Gastrocnemius medialis (tissue), 4 donors: ENCODE results near the gene RAB11B. TPM values are rescaled to one million over a fixed set of nuclear protein-coding genes. Genes with fewer than 3 reads are reported as not detected.

Source experiments
- ATAC-seq, 2 donors: fragments of 150-250 bp; one replicate each; pipeline ENCODE4 v1.9.1; 2016
- DNase-seq, 2 donors: peaks; one replicate each; pipeline ENCODE4 v3.0.0-alpha.2; 2019
- H3K27ac ChIP-seq, 4 donors: fragments of 200-600 bp; sonication (generic); 1 replicate in 1 of 4; 2 replicates in 3 of 4; pipeline ENCODE4 v1.5.1; 2016 to 2018; ENCODE audit warnings: mild to moderate bottlenecking in 2 of 4, moderate library complexity in 1 of 4
- H3K27me3 ChIP-seq, 3 donors: fragments of 200-600 bp; sonication (generic) in 2 of 3; 1 replicate in 1 of 3; 2 replicates in 2 of 3; pipeline versions ENCODE4 v1.5.1 to v1.6.0; 2016 to 2019; ENCODE audit warnings: mild to moderate bottlenecking in 1 of 3, moderate library complexity in 1 of 3
- H3K36me3 ChIP-seq, 2 donors: fragments of 200-600 bp; sonication (generic) in 1 of 2; one replicate each; pipeline ENCODE4 v1.5.1; 2017 to 2018
- H3K4me1 ChIP-seq, 2 donors: fragments of 200-600 bp; sonication (generic) in 1 of 2; one replicate each; pipeline ENCODE4 v1.5.1; 2016 to 2017; ENCODE audit warnings: mild to moderate bottlenecking in 2 of 2
- H3K4me3 ChIP-seq, 4 donors: fragments of 200-600 bp; sonication (generic) in 3 of 4; 1 replicate in 1 of 4; 2 replicates in 3 of 4; pipeline ENCODE4 v1.5.1; 2016 to 2019; ENCODE audit warnings: mild to moderate bottlenecking in 2 of 4
- H3K9me3 ChIP-seq, 3 donors: fragments of 200-600 bp; sonication (generic) in 2 of 3; 1 replicate in 1 of 3; 2 replicates in 2 of 3; pipeline ENCODE4 v1.5.1; 2016 to 2019
- POLR2A ChIP-seq, 2 donors: fragments of 450-650 bp; IDR thresholded peaks; one replicate each; pipeline ENCODE4 v1.6.1; 2017; ENCODE audit warnings: antibody characterized with exemption in 2 of 2, mild to moderate bottlenecking in 2 of 2, moderate library complexity in 2 of 2
- in situ Hi-C, 4 donors: fragments of 200-750 bp; cut with MboI; loops; one replicate each; pipeline versions ENCODE4 v1.15.0 to v1.8.0; 2017; ENCODE audit warnings: low sequenced_read_pairs in 4 of 4
- intact Hi-C: fragments of 100-400 bp; cut with DNase I; formaldehyde crosslinking; loops from one replicate; pipeline ENCODE4 v1.15.1; 2023; ENCODE audit warnings: low total_unique reads
- total RNA-seq, 4 donors: library from RNA; depleted of rRNA; stranded (reverse); fragments of >200 nt; gene quantifications; one replicate each; pipeline versions ENCODE4 v1.1.0 to v1.2.3, GENCODE V29; 2016
- TF ChIP-seq, protein P1 (sequence below), 5 experiments: fragments of 450-650 bp in 3 of 5; fragments of 200-600 bp in 2 of 5; sonication (generic) in 2 of 5; IDR thresholded peaks in 4 of 5; conservative IDR thresholded peaks in 1 of 5; 1 replicate in 4 of 5; 2 replicates in 1 of 5; pipeline ENCODE4 v1.5.1; 2016 to 2019; ENCODE audit warnings: antibody characterized with exemption in 5 of 5, mild to moderate bottlenecking in 3 of 5, moderate library complexity in 3 of 5

RAB11B gene
- total RNA-seq, 4 donors from 2014 or later = 13.4 to 42.9 (median 31.0) TPM

DNA sequence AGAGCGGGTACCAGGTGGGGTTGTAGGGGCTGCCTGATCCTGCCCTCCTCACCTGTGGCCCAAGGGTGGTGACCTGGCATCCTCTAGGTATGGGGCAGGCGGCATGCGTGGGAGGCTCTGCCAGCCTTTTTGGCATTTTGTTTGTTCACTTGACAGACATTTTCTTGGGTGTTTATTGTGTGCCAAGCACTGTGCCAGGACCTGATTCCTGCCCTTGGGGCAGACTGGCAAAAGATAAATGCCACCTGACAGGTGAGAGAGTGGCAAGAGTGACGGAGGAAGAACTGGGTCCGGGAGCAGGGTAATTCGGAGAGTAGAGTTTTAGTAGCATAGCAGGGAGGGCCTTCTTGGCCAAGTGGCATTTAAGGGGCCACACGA is 6.0 kb downstream of the RAB11B start:
- Histone ChIP-seq H3K36me3 (peaks cover 0 to 12% of the 10 kb centered on the region in 2 donors), H3K4me3 (no peak overlapping the region), H3K4me1 (peaks cover 59 to 61% of the 10 kb centered on the region in 2 donors), H3K9me3 (no peaks in the 10 kb centered on the region), H3K27ac (peak overlapping the region in 2 of 4 donors; percentile 96 to 100), H3K27me3 (no peaks in the 10 kb centered on the region)
- TF ChIP-seq, protein P1, sequence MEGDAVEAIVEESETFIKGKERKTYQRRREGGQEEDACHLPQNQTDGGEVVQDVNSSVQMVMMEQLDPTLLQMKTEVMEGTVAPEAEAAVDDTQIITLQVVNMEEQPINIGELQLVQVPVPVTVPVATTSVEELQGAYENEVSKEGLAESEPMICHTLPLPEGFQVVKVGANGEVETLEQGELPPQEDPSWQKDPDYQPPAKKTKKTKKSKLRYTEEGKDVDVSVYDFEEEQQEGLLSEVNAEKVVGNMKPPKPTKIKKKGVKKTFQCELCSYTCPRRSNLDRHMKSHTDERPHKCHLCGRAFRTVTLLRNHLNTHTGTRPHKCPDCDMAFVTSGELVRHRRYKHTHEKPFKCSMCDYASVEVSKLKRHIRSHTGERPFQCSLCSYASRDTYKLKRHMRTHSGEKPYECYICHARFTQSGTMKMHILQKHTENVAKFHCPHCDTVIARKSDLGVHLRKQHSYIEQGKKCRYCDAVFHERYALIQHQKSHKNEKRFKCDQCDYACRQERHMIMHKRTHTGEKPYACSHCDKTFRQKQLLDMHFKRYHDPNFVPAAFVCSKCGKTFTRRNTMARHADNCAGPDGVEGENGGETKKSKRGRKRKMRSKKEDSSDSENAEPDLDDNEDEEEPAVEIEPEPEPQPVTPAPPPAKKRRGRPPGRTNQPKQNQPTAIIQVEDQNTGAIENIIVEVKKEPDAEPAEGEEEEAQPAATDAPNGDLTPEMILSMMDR (IDR thresholded peaks at IDR 0.05 in 4 of 5, conservative IDR thresholded peaks at IDR 0.05 in 1 of 5) = no peak
- TF ChIP-seq POLR2A (IDR thresholded peaks at IDR 0.05) = no peak
- DNase-seq (no peak), ATAC-seq (no peak)
- intact Hi-C loops = loop anchor here (1.0 kb wide), 1 partner anchor 42 kb away; no protein-coding TSS in a partner anchor
- in situ Hi-C loops = loop anchor here in 2 of 4 donors (5.0 kb wide), 2 partner anchors 39 to 44 kb away; no protein-coding TSS in a partner anchor

GRCh38 chr19:8396563-8397203 is 6.5 kb downstream of the RAB11B start:
- Histone ChIP-seq H3K36me3 (peaks cover 0 to 12% of the 10 kb centered on the region in 2 donors), H3K27me3 (no peaks in the 10 kb centered on the region), H3K9me3 (no peaks in the 10 kb centered on the region), H3K4me1 (peaks cover 54 to 56% of the 10 kb centered on the region in 2 donors), H3K27ac (peak overlapping the region in 2 of 4 donors; percentile 8 to 100), H3K4me3 (no peak overlapping the region)
- intact Hi-C loops (loop anchor here (1.0 kb wide), 1 partner anchor 42 kb away; no protein-coding TSS in a partner anchor), in situ Hi-C loops (loop anchor here in 2 of 4 donors (5.0 kb wide), 2 partner anchors 39 to 44 kb away; no protein-coding TSS in a partner anchor)
- DNase-seq (peak; percentile 41 to 54), ATAC-seq (peak in 1 of 2 donors; percentile 18)
- no peak for TF ChIP-seq POLR2A (IDR thresholded peaks at IDR 0.05)
- TF ChIP-seq, protein P1 (IDR thresholded peaks at IDR 0.05 in 4 of 5, conservative IDR thresholded peaks at IDR 0.05 in 1 of 5) = peak; percentile 35 to 74 (median 65)

DNA sequence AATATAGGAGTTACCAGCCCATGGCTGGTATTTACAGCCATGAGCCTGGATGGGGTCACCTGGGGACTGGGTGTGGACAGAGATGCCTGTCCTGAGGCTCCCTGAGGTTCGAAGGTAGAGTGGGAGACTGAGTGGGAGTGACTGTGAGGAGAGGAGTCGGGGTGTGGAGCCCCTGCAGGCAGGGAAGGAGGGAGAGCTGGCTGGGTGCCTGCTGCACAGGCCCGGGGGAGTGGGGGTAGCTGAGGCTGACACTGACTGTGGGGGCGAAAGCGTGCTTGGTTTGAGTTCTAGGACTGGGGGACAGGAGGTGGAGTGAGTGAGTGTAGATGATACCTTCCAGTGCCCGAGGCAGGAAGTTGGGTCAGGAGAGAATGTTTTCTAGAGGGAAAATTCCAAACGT is 7.1 kb downstream of the RAB11B start:
- DNase-seq (no peak), ATAC-seq (no peak)
- TF ChIP-seq, protein P1 (IDR thresholded peaks at IDR 0.05 in 4 of 5, conservative IDR thresholded peaks at IDR 0.05 in 1 of 5) = no peak
- TF ChIP-seq POLR2A (IDR thresholded peaks at IDR 0.05) = no peak
- H3K4me3 ChIP-seq = no peak overlapping the region
- H3K27me3 ChIP-seq = no peaks in the 10 kb centered on the region
- intact Hi-C loops = no loop called here
- peaks cover 48 to 50% of the 10 kb centered on the region in 2 donors for H3K4me1 ChIP-seq
- H3K27ac ChIP-seq = peak overlapping the region in 1 of 4 donors; percentile 8
- no peaks in the 10 kb centered on the region for H3K9me3 ChIP-seq
- in situ Hi-C loops = loop anchor here in 2 of 4 donors (5.0 kb wide), 2 partner anchors 40 to 45 kb away; no protein-coding TSS in a partner anchor
- peaks cover 2 to 17% of the 10 kb centered on the region in 2 donors for H3K36me3 ChIP-seq

DNA sequence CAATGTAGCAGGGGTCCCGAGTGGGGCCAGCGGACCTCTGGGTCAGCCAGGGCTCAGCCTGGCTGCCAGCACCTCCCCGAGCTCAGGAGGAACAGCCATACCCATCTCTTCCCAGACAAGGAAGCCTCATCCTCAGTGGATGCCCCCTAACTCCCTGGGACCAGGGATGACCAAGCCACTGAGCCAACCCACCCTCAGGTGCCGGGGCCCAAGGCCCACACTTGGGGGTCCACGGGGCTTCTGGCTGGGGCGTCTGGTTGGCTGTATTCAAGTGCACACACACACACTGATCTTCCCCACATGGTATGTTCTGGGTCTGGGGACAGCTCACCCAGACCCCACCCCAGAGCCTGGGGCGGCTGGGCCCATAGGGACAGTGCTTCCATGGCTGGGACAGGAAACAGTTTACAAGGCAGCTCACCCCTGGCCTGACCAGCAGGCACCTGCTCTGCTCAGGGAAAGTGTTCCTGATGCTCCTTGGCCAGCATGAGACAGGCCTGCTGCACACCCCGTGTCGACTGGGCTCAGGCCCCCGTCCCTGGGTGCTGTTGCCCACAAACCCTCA is 7.7 kb downstream of the RAB11B start:
- peaks cover 2 to 22% of the 10 kb centered on the region in 2 donors for H3K36me3 ChIP-seq
- no peak for ATAC-seq
- DNase-seq = no peak
- TF ChIP-seq POLR2A (IDR thresholded peaks at IDR 0.05) = no peak
- TF ChIP-seq, protein P1 (IDR thresholded peaks at IDR 0.05 in 4 of 5, conservative IDR thresholded peaks at IDR 0.05 in 1 of 5) = no peak
- H3K4me3 ChIP-seq = no peak overlapping the region
- in situ Hi-C loops (loop anchor here in 2 of 4 donors (5.0 kb wide), 2 partner anchors 41 to 46 kb away; no protein-coding TSS in a partner anchor), intact Hi-C loops (no loop called here)
- H3K27ac ChIP-seq = no peak overlapping the region
- no peaks in the 10 kb centered on the region for H3K27me3 ChIP-seq
- peaks cover 43 to 45% of the 10 kb centered on the region in 2 donors for H3K4me1 ChIP-seq
- no peaks in the 10 kb centered on the region for H3K9me3 ChIP-seq
